Lung (tissue), 12 donors: ENCODE measurements around the gene HK3. TPM values are rescaled to one million over a fixed set of nuclear protein-coding genes. Genes with fewer than 3 reads are reported as not detected.
"Not testable (repeated sequence)": the region's sequence is repeated elsewhere in the genome, so short reads cannot be mapped to it uniquely, and the experiment has no call there.

ENCODE experiments used
- ATAC-seq: fragments of 200-7000 bp; cut with Tn5 transposase; one replicate; pipeline ENCODE4 v1.9.1; 2020; ENCODE audit warnings: moderate number of reproducible peaks; ENCODE audit not compliant: insufficient read depth, low FRiP score
- DNase-seq, 3 donors: peaks; one replicate each; pipeline ENCODE4 v3.0.0-alpha.2; 2013 to 2017
- H3K27ac ChIP-seq, 2 donors: one replicate each; pipeline ENCODE4 v1.5.1; 2013; ENCODE audit warnings: mild to moderate bottlenecking in 2 of 2, moderate library complexity in 2 of 2, control low read depth in 1 of 2, inconsistent platforms in 1 of 2, low read depth in 1 of 2, low read length in 1 of 2
- H3K27me3 ChIP-seq, 3 donors: one replicate each; pipeline ENCODE4 v1.5.1; 2013; ENCODE audit warnings: low read length in 2 of 3; ENCODE audit not compliant: control insufficient read depth in 3 of 3, insufficient read depth in 3 of 3
- H3K36me3 ChIP-seq, 4 donors: one replicate each; pipeline ENCODE4 v1.5.1; 2013; ENCODE audit warnings: low read length in 4 of 4, mild to moderate bottlenecking in 1 of 4, moderate library complexity in 1 of 4; ENCODE audit not compliant: control insufficient read depth in 4 of 4, insufficient read depth in 4 of 4
- H3K4me1 ChIP-seq, 5 donors: one replicate each; pipeline ENCODE4 v1.5.1; 2013; ENCODE audit warnings: low read length in 5 of 5, mild to moderate bottlenecking in 2 of 5, moderate library complexity in 1 of 5; ENCODE audit not compliant: control insufficient read depth in 5 of 5, insufficient read depth in 5 of 5
- H3K4me3 ChIP-seq: one replicate; pipeline ENCODE4 v1.5.1; 2013; ENCODE audit warnings: mild to moderate bottlenecking, control low read depth, moderate library complexity
- H3K9ac ChIP-seq, 2 donors: one replicate each; pipeline ENCODE4 v1.5.1; 2013; ENCODE audit warnings: low read length in 2 of 2, control low read depth in 1 of 2; ENCODE audit not compliant: insufficient read depth in 1 of 2
- H3K9me3 ChIP-seq, 4 donors: one replicate each; pipeline ENCODE4 v1.5.1; 2013; ENCODE audit warnings: low read length in 3 of 4, mild to moderate bottlenecking in 1 of 4, moderate library complexity in 1 of 4; ENCODE audit not compliant: control insufficient read depth in 4 of 4, insufficient read depth in 3 of 4
- WGBS, 2 donors: extraction: QIAGEN DNeasy Blood & Tissue Kit; methylation state at CpG; one replicate each; pipeline ENCODE4 v1.1.7; 2013; 5-methylcytosine and 5-hydroxymethylcytosine counted together
- polyA plus RNA-seq, 2 donors: library from polyadenylated mRNA; stranded (reverse); fragments of 200-250 nt; gene quantifications; one replicate each; pipeline ENCODE4 v1.2.1, GENCODE V29; 2013
- total RNA-seq, 2 donors: library from RNA; depleted of rRNA in 1 of 2; stranded (reverse); fragments of >200 nt in 1 of 2; gene quantifications; one replicate each; pipeline ENCODE4 v1.2.1, GENCODE V29; 2014 to 2021
- TF ChIP-seq, protein P1 (sequence below): IDR thresholded peaks from 2 replicates; pipeline ENCODE4 v1.5.1; 2012; ENCODE audit warnings: mild to moderate bottlenecking; ENCODE audit errors: control extremely low read depth, extremely low read depth
- donor health status: control.
- donor health status: control.
- donor health status: Bipolar disorder and iron deficiency.
- donor health status: healthy.
- donor health status: DM: yes; HTN: yes; CAD: no.

HK3 gene
- total and polyA plus RNA-seq, 4 donors = 9.2 to 260 (median 83.8) TPM

GRCh38 chr5:176875014-176875550 lies 24.1 kb downstream of the HK3 start:
- no peaks in the 10 kb centered on the region for H3K36me3 ChIP-seq
- H3K4me3 ChIP-seq = no peak overlapping the region
- no peak overlapping the region for H3K9ac ChIP-seq
- TF ChIP-seq, protein P1, sequence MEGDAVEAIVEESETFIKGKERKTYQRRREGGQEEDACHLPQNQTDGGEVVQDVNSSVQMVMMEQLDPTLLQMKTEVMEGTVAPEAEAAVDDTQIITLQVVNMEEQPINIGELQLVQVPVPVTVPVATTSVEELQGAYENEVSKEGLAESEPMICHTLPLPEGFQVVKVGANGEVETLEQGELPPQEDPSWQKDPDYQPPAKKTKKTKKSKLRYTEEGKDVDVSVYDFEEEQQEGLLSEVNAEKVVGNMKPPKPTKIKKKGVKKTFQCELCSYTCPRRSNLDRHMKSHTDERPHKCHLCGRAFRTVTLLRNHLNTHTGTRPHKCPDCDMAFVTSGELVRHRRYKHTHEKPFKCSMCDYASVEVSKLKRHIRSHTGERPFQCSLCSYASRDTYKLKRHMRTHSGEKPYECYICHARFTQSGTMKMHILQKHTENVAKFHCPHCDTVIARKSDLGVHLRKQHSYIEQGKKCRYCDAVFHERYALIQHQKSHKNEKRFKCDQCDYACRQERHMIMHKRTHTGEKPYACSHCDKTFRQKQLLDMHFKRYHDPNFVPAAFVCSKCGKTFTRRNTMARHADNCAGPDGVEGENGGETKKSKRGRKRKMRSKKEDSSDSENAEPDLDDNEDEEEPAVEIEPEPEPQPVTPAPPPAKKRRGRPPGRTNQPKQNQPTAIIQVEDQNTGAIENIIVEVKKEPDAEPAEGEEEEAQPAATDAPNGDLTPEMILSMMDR = no peak
- DNase-seq = no peak
- H3K9me3 ChIP-seq = peaks cover 0 to 2% (median 0%) of the 10 kb centered on the region in 4 donors
- no peak overlapping the region for H3K27ac ChIP-seq
- peaks cover 0 to under 1% (median 0%) of the 10 kb centered on the region in 5 donors for H3K4me1 ChIP-seq
- 61 to 72% methylated on average over 17 of the region's 17 CpGs for WGBS, 2 donors
- ATAC-seq = no peak
- peaks cover 5 to 24% (median 7%) of the 10 kb centered on the region in 3 donors for H3K27me3 ChIP-seq

- H3K27ac ChIP-seq = no peak overlapping the region
- H3K9me3 ChIP-seq = peaks cover 0 to 2% (median 0%) of the 10 kb centered on the region in 4 donors
- TF ChIP-seq, protein P1 = no peak
- no peaks in the 10 kb centered on the region for H3K4me1 ChIP-seq
- H3K27me3 ChIP-seq = peaks cover 5 to 24% (median 7%) of the 10 kb centered on the region in 3 donors
- DNase-seq = no peak
- no peaks in the 10 kb centered on the region for H3K36me3 ChIP-seq
- no peak overlapping the region for H3K4me3 ChIP-seq
- 71 to 82% methylated on average over 20 of the region's 20 CpGs for WGBS, 2 donors
- ATAC-seq = no peak
- H3K9ac ChIP-seq = no peak overlapping the region
Measured at GRCh38 chr5:176874198-176874780, 24.9 kb downstream of the HK3 start.

DNA sequence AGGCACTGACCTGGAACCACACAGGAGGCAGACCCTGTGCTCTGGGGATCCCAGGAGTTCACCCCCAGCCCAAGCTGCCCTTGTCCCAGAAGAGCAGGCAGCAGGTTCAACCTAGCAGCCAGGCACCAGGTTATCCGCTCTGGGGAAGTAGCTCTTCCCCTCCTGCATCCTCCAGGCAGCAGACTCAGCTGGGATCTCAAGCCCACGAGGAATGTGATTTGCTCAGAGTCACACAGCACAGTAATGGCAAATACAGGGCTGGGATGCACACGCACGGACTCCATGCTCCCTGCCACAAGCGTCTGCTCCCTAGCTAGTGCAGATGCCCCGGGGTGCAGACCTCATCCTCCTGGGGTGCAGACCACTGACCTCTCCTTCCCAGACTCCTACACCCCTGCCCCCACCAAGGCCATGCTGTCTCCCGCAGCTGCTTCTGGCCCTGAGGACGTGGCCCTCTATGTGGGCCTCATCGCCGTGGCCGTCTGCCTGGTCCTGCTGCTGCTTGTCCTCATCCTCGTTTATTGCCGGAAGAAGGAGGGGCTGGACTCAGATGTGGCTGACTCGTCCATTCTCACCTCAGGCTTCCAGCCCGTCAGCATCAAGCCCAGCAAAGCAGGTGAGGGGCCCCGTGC lies 25.5 kb downstream of the HK3 start:
- Histone ChIP-seq H3K4me3 (no peak overlapping the region), H3K9me3 (peaks cover 0 to 4% (median 0%) of the 10 kb centered on the region in 4 donors), H3K9ac (no peak overlapping the region), H3K4me1 (no peaks in the 10 kb centered on the region), H3K27ac (no peak overlapping the region), H3K36me3 (no peaks in the 10 kb centered on the region), H3K27me3 (peaks cover 5 to 24% (median 7%) of the 10 kb centered on the region in 3 donors)
- whole genome bisulfite sequencing, 2 donors = 59% methylated on average over 16 of the region's 16 CpGs
- ATAC-seq (no peak), DNase-seq (peak in 1 of 3 donors; percentile 13)
- TF ChIP-seq, protein P1 = no peak

- not testable (repeated sequence) for H3K4me1 ChIP-seq, ATAC-seq, H3K27ac ChIP-seq, DNase-seq, H3K36me3 ChIP-seq, H3K9me3 ChIP-seq, H3K4me3 ChIP-seq, H3K9ac ChIP-seq
- H3K27me3 ChIP-seq = peaks cover 5 to 22% (median 7%) of the 10 kb centered on the region in 3 donors
- 45 to 47% methylated on average over 2 of the region's 2 CpGs for WGBS, 2 donors
Measured at GRCh38 chr5:176873011-176873410, 26.1 kb downstream of the HK3 start.

DNA sequence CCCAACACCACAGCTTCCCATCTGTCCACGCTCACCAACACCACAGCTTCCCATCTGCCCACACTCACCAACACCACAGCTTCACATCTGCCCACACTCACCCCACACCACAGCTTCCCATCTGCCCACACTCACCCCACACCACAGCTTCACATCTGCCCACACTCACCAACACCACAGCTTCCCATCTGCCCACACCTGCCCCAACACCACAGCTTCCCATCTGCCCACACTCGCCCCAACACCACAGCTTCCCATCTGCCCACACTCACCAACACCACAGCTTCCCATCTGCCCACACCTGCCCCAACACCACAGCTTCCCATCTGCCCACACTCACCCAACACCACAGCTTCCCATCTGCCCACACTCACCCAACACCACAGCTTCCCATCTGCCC lies 26.6 kb downstream of the HK3 start:
- ATAC-seq, H3K9ac ChIP-seq, H3K9me3 ChIP-seq, H3K36me3 ChIP-seq, H3K4me1 ChIP-seq, H3K27ac ChIP-seq, H3K4me3 ChIP-seq, DNase-seq: not testable (repeated sequence)
- WGBS, 2 donors = 25 to 51% methylated on average over 1 to 2 of the region's 2 CpGs
- peaks cover 5 to 20% (median 7%) of the 10 kb centered on the region in 3 donors for H3K27me3 ChIP-seq

DNA sequence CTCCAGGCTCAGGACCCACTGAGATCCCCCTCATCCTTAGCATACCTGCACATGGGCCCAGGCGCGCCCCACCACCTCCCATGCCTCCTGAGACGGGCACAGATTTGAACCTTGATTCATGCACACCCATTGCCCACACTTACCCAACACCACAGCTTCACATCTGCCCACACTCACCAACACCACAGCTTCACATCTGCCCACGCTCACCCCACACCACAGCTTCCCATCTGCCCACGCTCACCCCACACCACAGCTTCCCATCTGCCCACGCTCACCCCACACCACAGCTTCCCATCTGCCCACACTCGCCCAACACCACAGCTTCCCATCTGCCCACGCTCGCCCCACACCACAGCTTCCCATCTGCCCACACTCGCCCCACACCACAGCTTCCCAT lies 28.5 kb downstream of the HK3 start:
- not testable (repeated sequence) for H3K4me3 ChIP-seq, ATAC-seq, H3K36me3 ChIP-seq, H3K27ac ChIP-seq, H3K9me3 ChIP-seq, DNase-seq, H3K4me1 ChIP-seq, H3K9ac ChIP-seq
- 46 to 70% methylated on average over 10 of the region's 10 CpGs for WGBS, 2 donors
- H3K27me3 ChIP-seq = peaks cover 0 to 30% (median 10%) of the 10 kb centered on the region in 3 donors
